Non-pigmented ciliary epithelial cell (primary cell): ENCODE results near the gene TRIM44.

Experiments used
- DNase-seq: peaks from one replicate; pipeline ENCODE4 v3.0.0-alpha.2; 2010; ENCODE audit warnings: low read depth

Gene TRIM44

DNA sequence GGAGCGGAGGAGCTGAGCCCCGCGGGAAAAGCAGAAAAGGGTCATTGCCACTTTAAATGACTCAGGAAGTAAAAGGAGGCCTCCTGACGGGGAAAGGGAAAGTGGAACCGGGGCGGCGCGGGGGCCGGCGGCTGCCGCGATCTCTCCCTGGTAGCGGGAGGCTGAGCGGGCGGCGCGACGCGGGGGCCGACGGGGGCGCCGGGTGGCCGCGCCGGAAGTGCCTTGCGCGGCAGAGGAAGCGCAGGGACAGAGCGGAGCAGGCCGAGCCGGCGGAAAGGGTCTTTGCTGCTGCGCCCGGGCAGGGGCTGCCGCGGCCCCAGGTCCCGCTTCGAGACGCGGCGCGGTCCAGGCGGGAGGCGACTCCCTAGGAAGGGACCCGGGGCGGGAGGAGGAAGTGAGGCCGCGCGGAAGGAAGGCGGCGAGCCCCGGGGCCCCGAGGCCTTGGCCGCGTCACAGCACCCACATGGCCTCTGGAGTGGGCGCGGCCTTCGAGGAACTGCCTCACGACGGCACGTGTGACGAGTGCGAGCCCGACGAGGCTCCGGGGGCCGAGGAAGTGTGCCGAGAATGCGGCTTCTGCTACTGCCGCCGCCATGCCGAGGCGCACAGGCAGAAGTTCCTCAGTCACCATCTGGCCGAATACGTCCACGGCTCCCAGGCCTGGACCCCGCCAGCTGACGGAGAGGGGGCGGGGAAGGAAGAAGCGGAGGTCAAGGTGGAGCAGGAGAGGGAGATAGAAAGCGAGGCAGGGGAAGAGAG lies at the start of gene TRIM44:
Gene TRIM44 (plus strand): TSS at position 127 of the 759 bp plus-strand sequence. CDS start 337 bp downstream, at position 464.
- no peak for DNase-seq

DNA sequence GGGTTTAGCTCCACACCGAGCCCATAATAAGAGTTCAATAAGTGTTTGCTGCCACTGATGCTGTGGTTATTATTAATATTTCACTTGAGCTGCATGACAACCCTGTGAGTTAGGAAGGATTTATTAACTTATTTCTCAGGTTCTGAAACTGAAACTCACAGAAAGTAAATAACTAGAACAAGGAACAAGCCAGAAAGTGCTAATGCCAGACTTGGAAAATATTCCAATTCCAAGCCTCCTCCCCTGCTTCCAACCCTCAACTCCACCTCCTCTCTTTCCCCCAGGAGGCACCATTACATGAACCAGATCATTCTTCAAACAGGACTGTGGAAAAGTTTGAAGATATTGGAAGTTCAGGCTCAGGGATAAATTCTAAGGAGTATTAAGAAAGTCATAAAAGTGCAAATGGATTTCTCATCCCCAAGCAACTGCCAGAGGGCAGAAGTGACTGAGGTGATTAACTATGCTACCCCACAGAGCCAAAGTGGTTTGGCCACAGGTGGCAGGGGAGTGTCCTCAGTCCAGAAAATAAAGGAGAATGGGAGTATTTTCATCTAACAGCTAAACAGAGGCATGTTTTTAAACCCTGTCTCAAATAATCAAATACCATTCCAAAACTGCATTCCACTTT lies 47.5 kb upstream of the TRIM44 start:
- DNase-seq, result no peak

DNA sequence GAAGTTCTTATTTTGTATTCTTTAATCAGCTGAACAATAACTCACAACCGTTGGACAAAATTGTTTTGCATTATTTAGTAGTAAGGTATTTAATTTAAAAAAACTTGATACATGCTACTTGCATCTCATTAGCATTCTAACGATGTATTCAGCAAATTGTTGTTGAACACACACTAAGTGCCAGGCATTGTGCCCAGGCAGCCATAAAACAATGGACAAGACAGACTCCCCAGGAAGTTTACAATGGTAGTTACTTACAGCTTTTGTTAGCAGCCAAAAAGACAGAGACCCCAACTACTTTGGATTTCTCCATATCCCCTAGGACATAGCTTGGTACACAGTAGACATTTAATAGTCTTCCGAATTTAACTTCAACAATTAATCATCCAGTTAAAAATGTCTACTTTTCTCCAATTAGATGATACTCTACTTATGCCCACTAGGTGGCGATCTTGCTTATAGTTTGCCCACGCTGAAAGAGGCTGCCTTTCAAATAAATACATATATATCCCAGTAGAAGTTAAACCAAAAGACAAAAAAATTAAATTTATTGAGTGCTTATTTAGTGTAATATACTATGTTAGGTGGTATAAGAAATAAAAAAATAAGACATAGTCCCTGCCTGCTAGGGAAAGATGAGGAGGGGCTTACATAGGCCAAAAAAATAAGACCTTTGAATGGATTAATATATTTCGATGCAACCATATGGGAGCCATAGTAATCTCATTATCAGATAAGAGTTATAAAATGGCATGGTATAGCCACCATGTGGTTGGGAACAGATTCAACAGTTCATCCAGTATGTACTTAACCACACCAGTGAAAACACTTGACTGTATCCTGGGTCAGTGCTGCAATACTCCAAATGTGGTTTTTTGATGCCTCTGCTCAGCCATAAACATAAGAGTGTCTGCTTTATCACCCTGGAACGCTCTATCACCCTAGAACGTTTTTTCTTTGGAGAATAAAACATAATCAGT lies 46.4 kb upstream of the TRIM44 start:
- no peak for DNase-seq

DNA sequence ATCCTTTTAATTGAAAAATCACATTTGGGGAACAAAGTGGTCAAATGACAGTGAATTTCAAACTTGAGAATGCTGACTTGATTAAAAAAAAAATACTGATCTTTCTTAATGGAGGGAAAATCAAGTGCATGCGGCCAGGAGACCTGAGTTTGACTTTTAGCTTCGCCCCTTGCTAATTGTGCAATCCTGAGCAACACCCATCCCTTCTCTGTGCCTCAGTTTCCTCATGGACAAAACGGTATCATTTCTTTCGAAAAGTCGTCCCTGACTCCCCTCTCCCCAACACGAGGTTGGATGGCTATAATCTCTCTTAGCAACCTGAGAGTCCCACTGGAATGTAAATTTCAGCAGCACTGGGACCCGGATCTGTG lies 45.3 kb upstream of the TRIM44 start:
- no peak for DNase-seq

DNA sequence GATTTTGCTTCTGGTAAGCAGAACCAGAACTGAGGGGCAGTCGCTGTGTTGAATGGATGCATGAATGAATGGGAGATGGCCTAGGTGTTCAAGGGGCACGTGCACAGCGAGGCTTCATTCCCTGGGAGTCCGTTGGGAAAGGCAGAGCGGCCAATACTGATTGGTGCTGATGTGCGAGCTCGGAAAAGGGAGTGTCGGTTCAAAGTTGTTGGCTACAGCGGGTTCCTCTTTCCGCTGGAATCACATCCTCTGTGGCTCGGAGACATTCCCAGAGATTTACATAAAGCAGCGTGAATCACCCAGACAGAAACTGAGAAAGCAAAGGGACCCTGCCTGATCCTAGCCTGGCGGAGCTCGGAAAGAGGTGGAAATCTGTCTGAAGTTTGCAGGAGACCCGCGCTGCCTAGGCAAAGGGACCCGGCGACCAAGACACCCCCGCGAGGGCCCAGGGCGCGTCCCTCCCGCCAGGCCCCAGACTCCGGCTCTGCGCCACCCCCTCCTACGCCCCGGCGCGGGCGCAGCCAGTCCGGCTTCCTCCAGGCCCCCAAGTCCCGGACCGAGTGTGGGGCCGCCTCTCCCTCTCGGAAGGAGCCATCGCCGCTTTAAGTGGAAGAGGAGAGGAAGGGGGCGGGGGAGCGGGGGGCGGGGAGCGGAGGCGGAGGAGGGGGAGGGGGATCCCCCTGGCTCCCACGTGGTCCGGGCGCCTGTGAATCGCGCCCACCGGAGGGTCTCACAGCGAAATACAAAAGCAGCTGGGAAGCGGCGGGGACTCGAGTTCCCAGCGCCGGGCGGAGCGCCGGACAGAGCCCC lies 44.7 kb upstream of the TRIM44 start, which contains the start of gene FJX1:
Gene FJX1 (plus strand): TSS at position 774 of the 810 bp plus-strand sequence. CDS start 177 bp downstream, outside the sequence.
- DNase-seq, result peak; percentile 77

DNA sequence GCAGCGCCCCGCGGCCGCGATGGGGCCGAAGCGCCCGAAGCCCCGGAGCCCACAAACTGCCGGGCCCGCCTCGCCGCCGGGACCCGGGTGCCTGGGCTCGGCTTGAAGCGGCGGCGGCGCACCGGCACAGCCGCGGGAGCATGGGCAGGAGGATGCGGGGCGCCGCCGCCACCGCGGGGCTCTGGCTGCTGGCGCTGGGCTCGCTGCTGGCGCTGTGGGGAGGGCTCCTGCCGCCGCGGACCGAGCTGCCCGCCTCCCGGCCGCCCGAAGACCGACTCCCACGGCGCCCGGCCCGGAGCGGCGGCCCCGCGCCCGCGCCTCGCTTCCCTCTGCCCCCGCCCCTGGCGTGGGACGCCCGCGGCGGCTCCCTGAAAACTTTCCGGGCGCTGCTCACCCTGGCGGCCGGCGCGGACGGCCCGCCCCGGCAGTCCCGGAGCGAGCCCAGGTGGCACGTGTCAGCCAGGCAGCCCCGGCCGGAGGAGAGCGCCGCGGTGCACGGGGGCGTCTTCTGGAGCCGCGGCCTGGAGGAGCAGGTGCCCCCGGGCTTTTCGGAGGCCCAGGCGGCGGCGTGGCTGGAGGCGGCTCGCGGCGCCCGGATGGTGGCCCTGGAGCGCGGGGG lies 44.0 kb upstream of the TRIM44 start:
- DNase-seq, result no peak

- no peak for DNase-seq
Measured at GRCh38 chr11:35619116-35619854, 43.3 kb upstream of the TRIM44 start.

GRCh38 chr11:35619855-35620640 lies 42.5 kb upstream of the TRIM44 start:
- DNase-seq, result no peak

- no peak for DNase-seq
Measured at GRCh38 chr11:35620795-35621194, 41.8 kb upstream of the TRIM44 start.

DNA sequence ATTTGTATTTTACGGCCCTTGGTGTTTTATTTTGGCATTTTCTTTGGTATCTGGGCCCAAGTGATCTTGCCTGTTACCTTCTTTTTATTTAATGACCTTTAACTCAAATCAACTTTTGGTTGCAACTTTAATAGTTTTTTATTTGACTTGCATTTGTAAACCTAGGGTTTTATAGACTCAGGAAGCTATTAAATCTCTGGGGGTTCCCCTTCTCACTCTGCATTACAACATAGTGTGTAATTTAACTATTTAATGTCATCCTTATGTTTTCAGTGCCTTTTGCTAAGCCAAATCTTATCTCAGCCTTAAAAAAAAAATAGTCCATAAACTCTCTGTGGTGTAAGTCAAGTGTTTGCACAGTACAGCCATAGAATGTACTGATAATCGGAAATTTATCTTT lies 41.0 kb upstream of the TRIM44 start:
- no peak for DNase-seq

DNA sequence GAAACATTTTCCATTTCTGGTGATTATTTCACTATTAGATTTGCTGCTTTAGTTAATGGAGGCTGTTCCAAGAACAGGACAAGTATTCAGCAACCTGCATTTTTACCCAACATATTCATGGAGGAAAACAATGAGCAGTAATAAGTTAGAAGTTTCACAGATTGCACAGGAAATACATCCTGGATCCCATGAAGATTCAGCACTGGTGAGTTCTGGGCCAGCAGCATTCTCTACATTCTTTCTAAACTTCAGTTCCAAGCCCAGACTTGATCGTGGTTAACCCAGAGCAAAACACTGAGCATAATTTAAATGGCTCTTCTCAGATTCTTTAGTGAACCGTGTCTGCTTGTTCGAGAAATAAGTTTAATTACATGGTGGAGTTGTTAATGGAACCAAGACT lies 40.5 kb upstream of the TRIM44 start:
- DNase-seq, result peak; percentile 70

DNA sequence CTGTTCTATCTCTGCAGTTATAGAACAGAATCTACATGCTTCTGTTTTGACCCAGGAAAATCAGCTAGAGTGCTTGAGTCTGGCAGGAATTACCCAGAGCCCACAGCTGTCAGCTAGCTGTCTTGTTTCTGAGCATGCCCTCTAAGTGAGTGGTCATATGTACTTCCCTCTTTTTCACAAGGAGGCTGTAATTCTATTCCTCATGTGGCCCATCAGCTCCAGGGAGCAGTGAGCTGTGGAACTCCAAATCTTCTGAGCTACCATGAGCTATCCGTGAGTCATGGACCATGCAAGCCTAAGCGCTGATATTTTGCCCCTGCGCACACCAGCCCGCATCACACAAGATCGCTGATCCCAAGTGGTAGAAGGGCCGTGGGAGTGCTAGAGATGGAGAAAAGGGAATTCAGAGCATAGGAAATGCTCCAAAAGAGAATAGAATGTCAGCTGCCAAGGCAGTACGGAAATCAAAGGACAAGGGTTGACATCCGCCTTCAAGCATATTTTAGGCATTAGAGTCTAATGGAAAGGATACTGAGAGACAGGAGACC lies 38.9 kb upstream of the TRIM44 start:
- DNase-seq, result peak; percentile 83

DNA sequence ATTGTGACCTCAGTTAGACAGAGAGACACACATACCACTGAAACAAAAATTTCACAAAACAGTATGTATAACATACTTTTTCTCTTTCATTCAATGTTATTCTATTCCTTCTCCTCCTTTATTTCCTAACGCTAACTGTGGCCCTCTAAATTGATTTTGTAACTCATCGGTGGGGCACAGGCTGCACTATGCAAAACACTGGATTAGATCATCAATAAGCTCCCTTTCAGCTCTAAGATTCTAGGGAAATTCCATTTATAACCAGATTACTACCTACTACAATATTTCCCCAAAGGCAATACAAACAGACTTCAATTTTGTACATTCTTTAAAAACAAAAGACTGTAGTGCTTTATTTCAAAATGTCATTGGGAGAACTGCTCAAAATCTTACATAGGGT lies 38.3 kb upstream of the TRIM44 start:
- no peak for DNase-seq

GRCh38 chr11:35624781-35625180 lies 37.8 kb upstream of the TRIM44 start:
- no peak for DNase-seq

GRCh38 chr11:35626501-35626900 lies 36.1 kb upstream of the TRIM44 start:
- DNase-seq, result no peak

DNA sequence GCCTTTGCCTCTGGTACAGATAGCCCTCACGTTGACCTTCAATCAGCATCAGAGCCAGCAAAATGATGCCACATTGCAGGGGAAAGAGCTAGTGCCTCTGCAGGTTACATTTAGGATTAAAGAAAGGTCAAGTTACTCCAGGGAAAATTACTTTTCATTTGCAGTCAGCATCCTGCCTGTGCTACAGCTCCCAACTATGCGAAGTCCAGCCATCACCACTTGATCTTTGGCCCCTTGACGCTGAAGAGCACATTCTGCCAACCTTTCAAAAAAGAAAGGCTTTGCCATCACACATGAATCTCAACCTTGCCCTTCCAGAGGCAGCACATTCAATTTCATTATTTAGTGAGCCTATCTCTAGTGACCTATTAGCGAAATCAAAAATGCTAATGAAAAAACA lies 33.1 kb upstream of the TRIM44 start:
- no peak for DNase-seq

GRCh38 chr11:35629914-35630313 lies 32.7 kb upstream of the TRIM44 start:
- DNase-seq, result peak; percentile 99

GRCh38 chr11:35631891-35632290 lies 30.7 kb upstream of the TRIM44 start:
- no peak for DNase-seq

DNA sequence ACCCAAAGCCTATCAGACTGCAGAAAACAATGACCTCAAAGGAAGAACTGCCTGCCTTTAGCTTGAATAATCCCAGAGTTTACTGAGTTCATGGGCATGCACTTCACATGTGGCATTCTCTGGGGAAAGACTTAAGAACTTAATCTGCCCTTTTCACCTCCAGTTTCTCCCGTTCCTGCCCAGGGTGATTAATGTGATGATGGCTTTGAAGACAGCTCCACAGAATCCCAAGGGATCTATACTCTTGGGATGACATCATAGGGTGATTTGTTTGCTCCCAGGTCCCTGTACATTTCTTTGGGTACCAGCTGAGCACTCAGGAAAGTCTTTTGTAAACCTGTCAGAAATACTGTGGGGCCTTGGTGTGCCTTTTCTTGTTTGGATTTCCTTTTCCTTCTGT lies 30.3 kb upstream of the TRIM44 start:
- no peak for DNase-seq
